Tongue (tissue), 2 donors: Measurements from ENCODE around the gene AQP5. TPM values are rescaled to one million over a fixed set of nuclear protein-coding genes. Genes with fewer than 3 reads are reported as not detected.
"Not testable (repeated sequence)": the region's sequence is repeated elsewhere in the genome, so short reads cannot be mapped to it uniquely, and the experiment has no call there.

Experiments
- DNase-seq: peaks from one replicate; pipeline ENCODE4 v3.0.0-alpha.2; 2015
- total RNA-seq: library from RNA; depleted of rRNA; stranded (reverse); fragments of >200 nt; gene quantifications from one replicate; pipeline ENCODE4 v1.2.3, GENCODE V29; 2014

Gene AQP5
- total RNA-seq, 1 donor from 2014 or later, result 10.4 TPM

DNA sequence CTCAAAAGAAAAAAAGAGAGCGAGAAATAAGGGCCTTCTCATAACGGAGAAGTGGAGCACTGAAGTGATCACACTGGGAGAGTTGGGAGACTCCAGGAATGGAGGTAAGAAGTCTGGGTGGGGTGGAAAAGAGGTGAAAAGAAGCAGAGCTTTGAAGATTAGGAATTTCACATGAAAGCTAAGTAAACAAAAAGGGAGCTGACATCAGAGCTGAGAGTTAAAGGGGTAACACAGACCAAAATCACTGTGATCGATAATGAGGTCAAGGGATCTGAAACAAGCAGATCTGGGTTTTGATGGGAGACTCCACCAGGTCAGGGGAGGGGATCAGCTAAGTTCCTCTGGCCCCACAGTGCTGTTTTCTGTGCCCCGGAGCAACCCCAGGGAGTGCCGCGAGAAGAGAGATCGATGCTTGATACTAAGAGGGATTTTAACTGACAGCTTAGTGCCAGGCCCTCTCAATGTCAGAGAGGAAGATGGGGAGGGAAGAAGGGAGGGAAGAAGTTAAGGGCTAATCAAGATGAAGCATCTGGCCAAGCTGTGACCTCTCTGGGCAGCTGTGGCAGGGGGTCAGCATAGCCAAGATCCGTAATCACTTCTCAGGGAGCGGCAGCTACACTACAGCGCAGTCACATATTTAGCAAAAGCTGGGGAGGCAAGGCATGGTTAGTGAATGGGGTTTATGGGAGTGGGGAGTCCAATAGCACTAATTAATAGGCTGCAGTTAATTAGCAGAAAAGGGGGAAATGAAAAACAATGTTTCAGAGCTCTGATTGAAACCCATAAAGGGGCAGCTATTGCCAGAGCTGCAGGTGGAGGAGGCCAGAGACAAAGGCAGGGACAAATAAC lies 19.1 kb downstream of the AQP5 start:
- no peak for DNase-seq

- DNase-seq, result no peak
These were observed 20.8 kb downstream of the AQP5 start for GRCh38 chr12:49982246-49983087.

- DNase-seq, result peak; percentile 94
These were observed 22.2 kb downstream of the AQP5 start for GRCh38 chr12:49983892-49984291.

GRCh38 chr12:49984476-49985359 lies 23.0 kb downstream of the AQP5 start:
- no peak for DNase-seq

GRCh38 chr12:49985981-49986380 lies 24.3 kb downstream of the AQP5 start:
- no peak for DNase-seq

- not testable (repeated sequence) for DNase-seq
These were observed 24.8 kb downstream of the AQP5 start for GRCh38 chr12:49986476-49986875.

DNA sequence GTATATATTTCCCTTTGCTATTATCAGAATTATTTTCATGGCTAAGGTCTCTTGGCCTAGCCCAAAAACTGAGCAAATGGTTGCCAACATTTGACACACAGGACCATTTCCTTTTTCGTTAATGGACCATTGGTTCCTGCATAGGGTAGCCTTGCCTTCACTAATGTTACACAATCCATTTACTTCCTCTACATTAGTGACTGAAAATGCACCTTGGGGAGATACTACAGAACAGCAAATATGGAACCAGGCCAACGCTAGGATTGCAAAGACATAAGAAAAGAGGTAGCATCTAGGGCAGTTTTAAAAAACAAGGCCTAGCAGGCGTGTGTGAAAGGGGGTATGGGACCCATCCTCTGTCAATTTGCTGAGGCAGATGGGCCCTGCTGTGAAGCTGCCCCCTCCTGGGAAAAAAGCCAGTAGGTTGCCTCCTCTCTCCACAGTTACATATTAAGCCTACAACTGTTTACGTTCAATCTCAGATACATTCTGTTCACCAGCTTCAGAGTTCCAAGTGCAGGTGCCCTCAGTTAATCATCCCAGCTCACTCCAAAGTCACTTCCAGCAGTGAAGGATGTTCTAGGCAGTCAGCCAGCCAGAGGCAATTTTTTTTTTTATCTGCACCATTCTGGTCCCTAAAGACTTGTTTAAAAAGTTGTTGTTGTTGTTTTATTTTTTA lies 26.1 kb downstream of the AQP5 start:
- DNase-seq, result no peak

DNA sequence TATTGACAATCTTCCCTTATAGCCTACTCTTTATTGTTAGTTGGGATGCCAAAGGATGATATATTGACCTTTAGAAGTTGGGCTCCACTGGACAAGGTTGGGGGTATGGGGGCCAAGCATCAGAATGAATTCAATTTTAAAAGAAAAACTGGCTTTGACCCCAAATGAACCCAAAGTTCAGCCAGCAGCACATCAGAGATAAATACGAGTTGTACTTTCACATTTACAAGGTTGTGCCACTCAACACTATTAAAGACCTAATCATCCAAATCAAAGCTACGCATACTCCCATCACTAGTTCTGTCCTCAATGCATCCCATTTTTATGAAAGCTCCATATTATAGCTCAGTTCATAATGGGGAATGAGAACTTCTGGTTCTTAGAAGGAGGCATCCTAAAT lies 27.7 kb downstream of the AQP5 start:
- DNase-seq, result not testable (repeated sequence)

GRCh38 chr12:49990273-49990672 lies 28.6 kb downstream of the AQP5 start:
- DNase-seq, result no peak

DNA sequence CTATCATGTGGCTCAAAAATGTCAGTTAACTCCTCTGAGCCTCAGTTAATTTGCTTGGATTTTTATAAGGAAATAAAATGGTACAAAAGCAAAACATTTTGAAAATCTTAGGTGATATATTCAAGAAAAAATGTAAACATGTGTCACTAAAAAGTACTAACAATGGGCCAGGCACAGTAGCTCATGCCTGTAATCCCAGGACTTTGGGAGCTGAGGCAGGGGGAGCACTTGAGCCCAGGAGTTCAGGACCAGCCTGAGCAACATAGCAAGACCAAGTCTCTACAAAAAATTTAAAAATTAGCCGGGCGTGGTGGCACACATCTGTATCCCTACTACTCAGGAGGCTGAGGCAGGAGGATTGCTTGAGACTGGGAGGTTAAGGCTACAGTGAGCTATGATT lies 36.8 kb downstream of the AQP5 start:
- no peak for DNase-seq

DNA sequence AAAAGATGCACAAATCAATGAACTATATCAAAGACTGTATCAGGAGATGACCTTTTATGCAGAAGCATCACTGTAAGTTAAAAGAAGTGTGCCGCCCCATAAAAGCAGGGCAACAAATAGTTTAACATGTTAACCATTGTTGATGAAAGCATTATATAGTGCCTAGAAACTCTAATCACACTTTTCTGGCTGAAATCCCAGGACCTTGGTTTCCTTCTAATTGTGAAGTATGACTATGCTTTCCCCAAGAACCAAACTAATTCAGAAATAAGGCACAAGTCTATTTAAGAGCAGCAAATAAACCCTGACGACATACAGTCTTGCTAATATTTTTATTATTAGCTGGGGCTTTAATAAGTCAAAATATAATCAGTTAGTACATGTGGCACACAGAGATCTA lies 41.9 kb downstream of the AQP5 start:
- DNase-seq, result no peak

DNA sequence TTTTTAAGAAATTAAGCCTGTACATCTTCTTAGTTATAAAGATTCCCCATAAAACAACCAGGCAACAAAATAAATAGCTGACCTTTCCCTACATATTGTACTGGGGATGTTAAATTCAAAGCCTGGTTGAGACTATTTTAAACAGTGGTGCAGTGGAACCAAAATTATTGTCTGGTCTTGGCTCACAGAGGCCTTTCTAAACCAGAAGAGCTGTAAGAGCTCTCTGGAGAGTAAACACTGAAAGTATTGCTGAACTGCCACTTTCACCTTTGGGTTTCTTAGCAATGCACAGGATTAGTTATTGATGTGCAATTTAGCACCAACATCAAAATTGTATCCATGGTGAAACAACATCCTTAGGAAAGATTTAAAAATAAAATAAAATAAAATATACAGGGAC lies 43.0 kb downstream of the AQP5 start:
- DNase-seq, result no peak

DNA sequence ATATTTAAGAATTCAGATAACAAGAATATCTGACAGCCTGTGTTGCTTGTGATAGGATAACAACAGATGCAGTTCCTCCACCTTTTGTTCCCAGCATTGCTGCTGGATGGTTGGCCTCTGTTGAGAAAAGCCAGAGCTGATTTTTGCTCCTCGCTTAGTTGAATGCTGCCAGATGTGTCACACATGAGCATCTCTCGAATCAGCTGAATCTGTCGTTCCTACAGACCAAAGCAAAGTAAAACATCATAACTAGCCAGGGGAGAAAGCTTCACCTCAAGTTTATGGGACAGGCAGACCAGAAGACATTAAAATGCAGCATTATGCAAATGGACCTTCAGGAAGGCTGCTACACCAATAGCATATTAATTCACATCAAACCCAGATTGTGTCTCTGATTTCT lies 43.5 kb downstream of the AQP5 start:
- peak; percentile 23 for DNase-seq

DNA sequence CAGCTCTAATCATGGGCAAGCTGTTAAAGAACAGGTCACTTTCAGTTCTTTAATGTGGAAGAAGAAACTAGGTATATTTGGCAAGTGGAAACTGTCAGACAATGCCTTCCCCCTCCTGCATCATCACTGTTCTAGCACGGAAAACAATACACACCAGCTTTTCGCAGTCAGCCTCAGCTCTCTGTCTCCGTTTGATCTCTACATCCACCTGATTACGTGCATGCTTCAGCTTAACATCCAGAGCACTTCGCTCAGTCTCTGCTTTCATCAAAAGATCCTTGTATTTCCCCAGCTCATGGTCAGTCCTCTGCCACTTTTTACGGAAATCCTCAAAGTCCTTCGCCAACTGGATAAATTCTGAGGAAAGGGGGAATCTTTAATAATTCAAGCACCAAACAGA lies 44.6 kb downstream of the AQP5 start:
- no peak for DNase-seq

- no peak for DNase-seq
These were observed 45.2 kb downstream of the AQP5 start for GRCh38 chr12:50006754-50007442.

DNA sequence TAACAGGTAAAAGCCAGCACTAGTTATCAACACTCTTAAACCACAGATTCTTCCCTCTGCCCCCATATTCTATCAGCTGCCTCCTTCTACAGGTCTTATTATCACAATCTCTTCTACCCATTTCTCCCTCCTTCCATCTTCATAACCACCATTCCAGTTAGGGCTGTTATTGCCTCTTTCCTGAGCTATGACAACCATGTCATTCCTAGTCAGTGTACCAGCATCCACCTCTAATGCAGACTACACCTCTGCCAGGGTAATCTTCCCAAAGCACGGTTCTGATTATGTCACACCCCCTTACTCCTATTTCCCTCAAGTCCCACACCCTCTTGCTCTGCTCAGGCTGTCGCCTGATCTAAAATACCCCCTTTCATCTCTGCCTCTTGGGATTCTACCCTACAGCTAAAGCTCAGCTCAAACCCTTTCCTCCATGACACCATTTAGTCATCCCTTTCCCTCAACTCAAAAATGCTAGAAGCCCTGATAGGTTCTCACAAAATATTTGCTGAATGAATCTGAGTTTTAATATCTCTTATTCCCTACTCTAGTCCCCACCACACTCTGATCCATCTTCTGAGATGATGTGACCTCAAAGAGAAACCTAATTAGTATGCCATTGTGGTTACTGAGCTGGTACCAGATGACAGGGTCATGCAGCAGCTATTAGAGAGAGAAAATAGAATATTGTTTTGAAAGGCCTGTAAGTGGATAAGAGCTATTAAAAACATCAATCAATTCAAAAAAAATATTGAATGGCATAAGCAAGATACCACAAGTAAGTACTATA lies 51.9 kb downstream of the AQP5 start:
- DNase-seq, result no peak

DNA sequence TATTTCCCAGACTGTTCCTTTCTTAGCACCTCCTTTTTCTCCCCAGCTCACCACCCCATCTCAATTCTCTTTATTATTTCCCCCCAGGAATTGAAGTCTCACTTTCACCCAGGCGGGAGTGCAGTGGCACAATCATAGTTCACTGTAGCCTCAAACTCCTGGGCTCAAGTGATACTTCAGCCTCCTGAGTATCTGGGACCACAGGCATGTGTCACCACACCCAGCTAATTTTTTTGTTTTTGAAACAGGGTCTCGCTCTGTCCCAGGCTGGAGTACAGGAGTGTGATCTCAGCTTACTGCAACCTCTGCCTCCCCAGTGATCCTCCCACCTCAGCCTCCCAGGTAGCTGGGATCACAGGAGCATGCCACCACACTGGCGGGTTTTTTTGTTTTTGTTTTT lies 52.7 kb downstream of the AQP5 start:
- DNase-seq, result no peak
